GM12878 (cell line): ENCODE data around the gene SMIM44. TPM values are rescaled to one million over a fixed set of nuclear protein-coding genes. Genes with fewer than 3 reads are reported as not detected.

Source experiments
- ATAC-seq: fragments of 200-7000 bp; cut with Tn5 transposase; 3 replicates; pipeline ENCODE4 v1.9.1; 2020; ENCODE audit warnings: mild to moderate bottlenecking, moderate library complexity
- BruUV-seq: library from RNA; stranded (reverse); fragments of 400-500 nt; replicated peaks from 2 replicates; lab custom pipeline; 2021; lab: Mats Ljungman, UMichigan
- CTCF ChIA-PET: fragments of 300-600 bp; sonication (Branson Sonifier 250); formaldehyde crosslinking; extraction: SDS; loops from one replicate; lab custom pipeline; 2021; ENCODE audit warnings: inconsistent platforms; lab: Yijun Ruan, JAX
- POLR2A ChIA-PET: fragments of 350-600 bp; formaldehyde crosslinking; extraction: SDS; loops from one replicate; lab custom pipeline; 2021; ENCODE audit warnings: inconsistent platforms; lab: Charles Lee
- RAD21 ChIA-PET: fragments of 300-600 bp; sonication (Branson Sonifier 250); formaldehyde crosslinking; loops from one replicate; lab custom pipeline; 2023; ENCODE audit warnings: antibody characterized with exemption; ENCODE audit not compliant: unreplicated experiment; lab: Charles Lee
- SMC1A ChIA-PET: fragments of 300-600 bp; sonication (Branson Sonifier 250); formaldehyde crosslinking; loops from one replicate; lab custom pipeline; 2023; ENCODE audit not compliant: unreplicated experiment, uncharacterized antibody; lab: Charles Lee
- DNase-seq: peaks from one replicate; pipeline ENCODE4 v3.0.0-alpha.2; 2011; ENCODE audit warnings: low read depth, low spot score
- FAIRE-seq: peaks from 3 replicates; lab custom pipeline; 2011; peaks lifted over from hg19 to GRCh38; lab: Jason Lieb, UNC
- H2AFZ ChIP-seq: 2 replicates; pipeline ENCODE4 v1.6.0; 2011; ENCODE audit warnings: low read depth, low read length, control low read depth; ENCODE audit not compliant: control insufficient read depth
- H3K27ac ChIP-seq: 2 replicates; pipeline ENCODE4 v1.5.1; 2011; ENCODE audit warnings: control low read depth; ENCODE audit not compliant: control insufficient read depth, insufficient read depth
- H3K27me3 ChIP-seq, 2 experiments: replicated peaks in 1 of 2; 2 replicates each; pipeline versions ENCODE4 v1.6.0 to v1.6.1; 2011; ENCODE audit warnings: low read length in 1 of 2; ENCODE audit not compliant: control insufficient read depth in 2 of 2, insufficient read depth in 2 of 2
- H3K36me3 ChIP-seq, 2 experiments: 2 replicates each; pipeline ENCODE4 v1.5.1; 2011; ENCODE audit warnings: low read length in 1 of 2; ENCODE audit not compliant: control insufficient read depth in 2 of 2, insufficient read depth in 2 of 2
- H3K4me1 ChIP-seq: 2 replicates; pipeline ENCODE4 v1.6.1; 2011; ENCODE audit warnings: mild to moderate bottlenecking, low read length, moderate library complexity, mixed read lengths; ENCODE audit not compliant: control insufficient read depth, insufficient read depth
- H3K4me2 ChIP-seq: 2 replicates; pipeline ENCODE4 v1.6.0; 2011; ENCODE audit warnings: control low read depth; ENCODE audit not compliant: control insufficient read depth, insufficient read depth
- H3K4me3 ChIP-seq: fragments of 200-600 bp; sonication (generic); 2 replicates; pipeline ENCODE4 v1.5.1; 2016
- H3K79me2 ChIP-seq: 2 replicates; pipeline ENCODE4 v1.6.0; 2011; ENCODE audit warnings: low read length; ENCODE audit not compliant: control insufficient read depth, insufficient read depth
- H3K9ac ChIP-seq: 2 replicates; pipeline ENCODE4 v1.8.0; 2011; ENCODE audit warnings: low read length, control low read depth, mixed read lengths; ENCODE audit not compliant: control insufficient read depth, insufficient read depth
- H3K9me3 ChIP-seq: replicated peaks from 3 replicates; pipeline ENCODE4 v1.5.1; 2011; ENCODE audit warnings: mild to moderate bottlenecking, low read length; ENCODE audit not compliant: control insufficient read depth, insufficient read depth
- H4K20me1 ChIP-seq: 2 replicates; pipeline ENCODE4 v1.6.0; 2011; ENCODE audit not compliant: control insufficient read depth, insufficient read depth
- CBFB ChIP-seq: IDR thresholded peaks from 2 replicates; pipeline ENCODE4 v1.6.1; 2016; ENCODE audit warnings: antibody characterized with exemption, low read depth
- CEBPB ChIP-seq, 2 experiments: fragments of 150-350 bp in 1 of 2; IDR thresholded peaks; 2 replicates each; pipeline ENCODE4 v1.6.1; 2012 to 2014; ENCODE audit warnings: low read depth in 2 of 2, low read length in 2 of 2, borderline replicate concordance in 1 of 2, inconsistent platforms in 1 of 2
- DPF2 ChIP-seq: fragments of 450-650 bp; IDR thresholded peaks from 2 replicates; pipeline ENCODE4 v1.6.1; 2017; ENCODE audit warnings: mild to moderate bottlenecking
- EP300 ChIP-seq, 2 experiments: fragments of 150-350 bp in 1 of 2; IDR thresholded peaks; 2 replicates each; pipeline ENCODE4 v1.6.1; 2011 to 2012; ENCODE audit warnings: low read depth in 2 of 2, low read length in 2 of 2, borderline replicate concordance in 1 of 2, improper control_type of control experiment in 1 of 2, inconsistent platforms in 1 of 2; ENCODE audit not compliant: control insufficient read depth in 1 of 2
- ESRRA ChIP-seq: IDR thresholded peaks from 2 replicates; pipeline ENCODE4 v1.6.1; 2012; ENCODE audit warnings: mild to moderate bottlenecking, low read length, improper control_type of control experiment
- GATAD2B ChIP-seq: fragments of 450-650 bp; conservative IDR thresholded peaks from 2 replicates; pipeline ENCODE4 v1.6.1; 2017; ENCODE audit warnings: low read depth, mild to moderate bottlenecking, moderate library complexity
- IRF4 ChIP-seq: IDR thresholded peaks from 2 replicates; pipeline ENCODE4 v1.6.1; 2011; ENCODE audit warnings: low read depth, low read length
- JUND ChIP-seq: IDR thresholded peaks from 2 replicates; pipeline ENCODE4 v1.6.1; 2012; ENCODE audit warnings: low read depth, mild to moderate bottlenecking, low read length, improper control_type of control experiment, moderate library complexity
- MXI1 ChIP-seq: fragments of 150-350 bp; IDR thresholded peaks from 2 replicates; pipeline ENCODE4 v1.6.1; 2011; ENCODE audit warnings: low read depth, mild to moderate bottlenecking, inconsistent platforms, low read length, improper control_type of control experiment
- NFYB ChIP-seq: IDR thresholded peaks from 2 replicates; pipeline ENCODE4 v1.6.1; 2011; ENCODE audit warnings: low read depth, mild to moderate bottlenecking, low read length, improper control_type of control experiment, moderate library complexity; ENCODE audit not compliant: insufficient read depth
- NR2C2 ChIP-seq: IDR thresholded peaks from 2 replicates; pipeline ENCODE4 v1.6.1; 2011; ENCODE audit warnings: borderline replicate concordance, low read depth; ENCODE audit not compliant: control insufficient read depth, insufficient read length
- PKNOX1 ChIP-seq: fragments of 450-650 bp; IDR thresholded peaks from 2 replicates; pipeline ENCODE4 v1.6.1; 2016; ENCODE audit warnings: mild to moderate bottlenecking
- YBX1 ChIP-seq: fragments of 450-650 bp; IDR thresholded peaks from 2 replicates; pipeline ENCODE4 v1.6.1; 2016; ENCODE audit warnings: antibody characterized with exemption
- WGBS: methylation state at CpG from one replicate; pipeline ENCODE4 v1.1.6; 2016; ENCODE audit warnings: low lambda C conversion rate; ENCODE audit not compliant: insufficient replicate concordance, insufficient coverage; ENCODE audit errors: missing lambda C conversion rate; 5-methylcytosine and 5-hydroxymethylcytosine counted together
- in situ Hi-C: fragments of 300-500 bp; cut with MboI; formaldehyde crosslinking; loops from 9 replicates; pipeline ENCODE4 v1.14.3; 2018; ENCODE audit warnings: mixed read lengths
- intact Hi-C: fragments of 100-400 bp; cut with micrococcal nuclease; formaldehyde crosslinking; loops from one replicate; pipeline ENCODE4 v1.14.2; 2022; ENCODE audit not compliant: unreplicated experiment
- polyA plus RNA-seq, 11 experiments: library from polyadenylated mRNA; depleted of rRNA in 4 of 11; unstranded in 6 of 11; stranded (reverse) in 5 of 11; fragments of >200 nt; fragmentation: Nextera tagmentation in 4 of 11; fragmentation: Illumina TruSeq in 1 of 11; extraction: Ambion mirVana in 4 of 11; extraction: Trizol in 1 of 11; gene quantifications; 1 replicate in 1 of 11; 2 replicates in 10 of 11; pipeline versions ENCODE4 v1.2.1 to v1.2.3, GENCODE V29; 2011 to 2016; ENCODE audit warnings: inconsistent platforms in 2 of 11, missing spikeins in 2 of 11, low read depth in 1 of 11
- total RNA-seq, 4 experiments: library from RNA; depleted of rRNA in 3 of 4; stranded (reverse); fragments of >200 nt in 3 of 4; fragmentation: Illumina TruSeq in 1 of 4; extraction: Trizol in 1 of 4; gene quantifications; 2 replicates each; pipeline versions ENCODE4 v1.2.1 to v1.2.3, GENCODE V29; 2013 to 2021
- TF ChIP-seq, protein P1 (sequence below): IDR thresholded peaks from 2 replicates; pipeline ENCODE4 v1.6.1; 2011; ENCODE audit warnings: low read depth, low read length, improper control_type of control experiment, borderline replicate concordance
- TF ChIP-seq, protein P2 (sequence below): IDR thresholded peaks from 2 replicates; pipeline ENCODE4 v1.6.1; 2012; ENCODE audit warnings: low read depth, low read length, improper control_type of control experiment

Gene SMIM44
- total and polyA plus RNA-seq, 10 of the 15 experiments (the other 5 are each of a cell fraction or from before 2014, with no cell fraction given), result not detected

DNA sequence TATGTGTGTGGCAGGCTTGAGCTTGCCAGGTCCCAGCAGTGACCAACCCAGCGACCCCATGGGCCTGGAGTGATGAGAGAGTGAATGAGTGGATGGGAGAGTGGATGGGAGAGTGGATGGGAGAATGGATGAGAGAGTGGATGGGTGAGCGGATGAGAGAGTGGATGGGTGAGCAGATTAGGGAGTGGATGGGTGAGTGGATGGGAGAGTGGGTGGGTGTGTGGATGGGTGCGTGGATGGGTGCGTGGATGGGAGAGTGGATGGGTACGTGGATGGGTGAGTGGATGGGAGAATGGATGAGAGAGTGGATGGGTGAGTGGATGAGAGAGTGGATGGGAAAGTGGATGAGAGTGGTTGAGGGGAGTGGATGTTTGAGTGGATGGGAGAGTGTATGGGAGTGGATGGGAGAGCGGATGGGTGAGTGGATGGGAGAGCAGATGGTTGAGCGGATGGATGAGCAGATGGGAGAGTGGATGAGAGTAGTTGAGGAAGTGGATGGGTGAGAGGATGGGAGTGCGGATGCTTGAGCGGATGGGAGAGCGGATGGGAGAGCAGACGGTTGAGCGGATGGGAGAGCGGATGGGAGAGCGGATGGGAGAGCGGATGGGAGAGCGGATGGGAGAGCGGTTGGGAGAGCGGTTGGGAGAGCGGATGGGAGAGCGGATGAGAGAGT, 45.4 kb upstream of the SMIM44 start:
- H3K36me3 ChIP-seq, result peaks cover 2 to 48% of the 10 kb centered on the region in 2 experiments; a peak in 3 of 4 replicates
- no peak for TF ChIP-seq MXI1
- TF ChIP-seq PKNOX1, result no peak
- TF ChIP-seq CBFB, result no peak
- TF ChIP-seq NFYB, result no peak
- no peak for TF ChIP-seq NR2C2
- no peak for TF ChIP-seq CEBPB (IDR thresholded peaks at IDR 0.05; ENCODE audit: borderline replicate concordance in 1 of 2, low read depth in 2 of 2, low read length in 2 of 2)
- no peak for TF ChIP-seq EP300 (IDR thresholded peaks at IDR 0.05; ENCODE audit: borderline replicate concordance in 1 of 2, control insufficient read depth in 1 of 2, low read depth in 2 of 2, low read length in 2 of 2)
- TF ChIP-seq, protein P1, sequence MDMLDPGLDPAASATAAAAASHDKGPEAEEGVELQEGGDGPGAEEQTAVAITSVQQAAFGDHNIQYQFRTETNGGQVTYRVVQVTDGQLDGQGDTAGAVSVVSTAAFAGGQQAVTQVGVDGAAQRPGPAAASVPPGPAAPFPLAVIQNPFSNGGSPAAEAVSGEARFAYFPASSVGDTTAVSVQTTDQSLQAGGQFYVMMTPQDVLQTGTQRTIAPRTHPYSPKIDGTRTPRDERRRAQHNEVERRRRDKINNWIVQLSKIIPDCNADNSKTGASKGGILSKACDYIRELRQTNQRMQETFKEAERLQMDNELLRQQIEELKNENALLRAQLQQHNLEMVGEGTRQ, result no peak
- TF ChIP-seq ESRRA, result no peak
- no peak for TF ChIP-seq YBX1
- TF ChIP-seq, protein P2, sequence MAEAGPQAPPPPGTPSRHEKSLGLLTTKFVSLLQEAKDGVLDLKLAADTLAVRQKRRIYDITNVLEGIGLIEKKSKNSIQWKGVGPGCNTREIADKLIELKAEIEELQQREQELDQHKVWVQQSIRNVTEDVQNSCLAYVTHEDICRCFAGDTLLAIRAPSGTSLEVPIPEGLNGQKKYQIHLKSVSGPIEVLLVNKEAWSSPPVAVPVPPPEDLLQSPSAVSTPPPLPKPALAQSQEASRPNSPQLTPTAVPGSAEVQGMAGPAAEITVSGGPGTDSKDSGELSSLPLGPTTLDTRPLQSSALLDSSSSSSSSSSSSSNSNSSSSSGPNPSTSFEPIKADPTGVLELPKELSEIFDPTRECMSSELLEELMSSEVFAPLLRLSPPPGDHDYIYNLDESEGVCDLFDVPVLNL, result no peak
- no peak for TF ChIP-seq JUND
- TF ChIP-seq DPF2, result no peak
- TF ChIP-seq GATAD2B, result no peak
- no peak for TF ChIP-seq IRF4
- TF ChIP-seq, all 136 proteins: peak for 0
- 96% methylated on average over 16 of the region's 20 CpGs for WGBS
- FAIRE-seq (no peak), ATAC-seq (no peak), DNase-seq (no peak)
- Histone ChIP-seq H3K9me3 (no peaks in the 10 kb centered on the region), H3K79me2 (no peaks in the 10 kb centered on the region), H4K20me1 (no peaks in the 10 kb centered on the region), H3K4me2 (no peak overlapping the region), H2AFZ (no peak overlapping the region), H3K27me3 (no peaks in the 10 kb centered on the region), H3K4me3 (no peak overlapping the region), H3K4me1 (no peaks in the 10 kb centered on the region), H3K27ac (no peak overlapping the region), H3K9ac (no peak overlapping the region)
- intact Hi-C loops, result no loop called here
- in situ Hi-C loops, result no loop called here
- ChIA-PET CTCF (no interaction called here), RAD21 (interaction anchor here (0.6 kb wide), 1 partner anchor 31 kb away, joined by 3 read pairs; no protein-coding TSS in a partner anchor), SMC1A (no interaction called here), POLR2A (no interaction called here)
- BruUV-seq, result no TSS peak
